Diencephalon (tissue), 1 donor: ENCODE results near the gene SEMA7A. TPM values are rescaled to one million over a fixed set of nuclear protein-coding genes. Genes with fewer than 3 reads are reported as not detected.

Experiments
- small RNA-seq: library from RNA; depleted of rRNA; stranded (forward); fragments of <200 nt; gene quantifications from one replicate; pipeline ENCODE3, GENCODE V24; 2014
- total RNA-seq: library from RNA; depleted of rRNA; stranded (reverse); fragments of >200 nt; gene quantifications from one replicate; pipeline ENCODE4 v1.2.3, GENCODE V29; 2014

Gene SEMA7A
- 22.6 TPM for total RNA-seq

GRCh38 chr15:74433592-74434262 is at the start of gene SEMA7A:
SEMA7A (minus strand) TSS chr15:74433958; CDS start chr15:74433918, 40 bp downstream.

DNA sequence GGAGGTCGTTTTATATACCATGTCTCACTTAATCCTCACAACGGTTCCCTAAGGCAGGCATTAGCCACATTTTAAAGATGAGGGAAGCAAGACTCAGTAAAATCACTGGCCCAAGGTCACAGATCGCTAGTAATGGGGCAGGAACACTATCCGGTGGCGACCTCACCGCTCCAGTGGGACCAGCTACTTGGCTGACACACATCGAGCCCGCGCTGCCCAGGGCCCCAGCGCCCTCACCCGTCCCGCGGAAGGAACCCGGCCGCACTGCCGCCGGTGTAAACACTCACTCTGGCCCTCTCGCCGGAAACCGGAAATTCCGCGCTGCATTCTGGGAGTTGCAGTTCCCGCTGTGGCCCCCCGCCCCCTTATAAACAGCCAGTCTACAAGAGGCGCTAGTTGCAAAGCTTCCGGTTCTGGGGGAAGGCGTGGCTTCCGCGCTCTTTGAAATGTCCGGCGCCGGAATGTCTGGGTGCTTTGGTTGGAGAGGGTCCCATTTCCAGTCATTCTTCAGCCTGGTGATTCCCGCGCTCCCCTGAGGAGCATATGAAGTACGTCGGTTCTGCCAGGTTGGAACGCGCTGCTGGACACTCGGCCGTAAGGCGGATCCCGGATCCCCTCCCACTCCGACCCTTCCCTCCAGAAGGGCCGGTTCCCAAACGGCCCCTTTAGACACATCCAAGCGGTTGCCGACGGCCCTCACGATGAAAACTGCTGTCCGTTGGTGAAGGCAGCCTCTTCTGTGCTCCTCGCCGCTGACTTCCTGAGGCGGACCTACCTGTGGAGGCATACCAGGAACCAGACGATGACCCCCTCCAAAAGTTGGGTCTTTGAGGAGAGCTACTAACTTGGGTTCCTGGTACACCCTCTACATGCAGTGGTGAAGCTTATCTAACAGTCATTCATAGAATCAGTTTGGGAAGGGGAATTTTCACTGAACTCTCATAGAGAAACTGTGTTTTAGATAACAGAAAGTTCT is 27.4 kb upstream of the SEMA7A start, which contains the start of gene UBL7:
TSS of gene UBL7 (minus strand) at position 290 of the 976 bp plus-strand sequence. CDS start 2,293 bp downstream, outside the sequence.

GRCh38 chr15:74367296-74367854 is 66.4 kb downstream of the SEMA7A start, which contains the start of gene CYP11A1:
CYP11A1 (minus strand) TSS chr15:74367646; CDS start chr15:74367585, 61 bp downstream.

Small RNA genes lying within 50 kb of the gene (small RNA-seq; reads per million reads assigned to genes)
- 0.08 reads per million for gene MIR6881

Other genes starting within 250 kb of the SEMA7A start
- 6.7 TPM for gene STRA6, start 231.2 kb downstream of the SEMA7A start, total RNA-seq
- gene CCDC33, start 197.6 kb downstream of the SEMA7A start, total RNA-seq, result 1.6 TPM
- gene CYP11A1, start 66.3 kb downstream of the SEMA7A start, total RNA-seq, result 0.23 TPM
- gene UBL7, start 27.2 kb upstream of the SEMA7A start, total RNA-seq, result 34.6 TPM
- 5.1 TPM for gene ARID3B, start 107.3 kb upstream of the SEMA7A start, total RNA-seq
- gene CLK3, start 181.9 kb upstream of the SEMA7A start, total RNA-seq, result 29.3 TPM